DND-41 (cell line): ENCODE results near the gene ANKRD6.

Experiments used
- CTCF ChIP-seq: IDR thresholded peaks from 2 replicates; pipeline ENCODE4 v1.5.1; 2012; ENCODE audit warnings: borderline replicate concordance, low read length, moderate library complexity, mild to moderate bottlenecking; ENCODE audit not compliant: poor library complexity, severe bottlenecking; ENCODE audit errors: extremely low read depth
- EZH2 ChIP-seq: IDR thresholded peaks from 3 replicates; pipeline ENCODE4 v1.6.1; 2012; ENCODE audit warnings: borderline replicate concordance, low read depth, mild to moderate bottlenecking, moderate library complexity, low read length, inconsistent platforms; ENCODE audit not compliant: severe bottlenecking

- TF ChIP-seq CTCF (no peak), EZH2 (no peak)
Observed at GRCh38 chr6:89597372-89597771, 164.4 kb downstream of the ANKRD6 start.
